Measurements from ENCODE around the gene MARK3.
"Not testable (repeated sequence)": the region's sequence is repeated elsewhere in the genome, so short reads cannot be mapped to it uniquely, and the experiment has no call there.

Gene MARK3

DNA sequence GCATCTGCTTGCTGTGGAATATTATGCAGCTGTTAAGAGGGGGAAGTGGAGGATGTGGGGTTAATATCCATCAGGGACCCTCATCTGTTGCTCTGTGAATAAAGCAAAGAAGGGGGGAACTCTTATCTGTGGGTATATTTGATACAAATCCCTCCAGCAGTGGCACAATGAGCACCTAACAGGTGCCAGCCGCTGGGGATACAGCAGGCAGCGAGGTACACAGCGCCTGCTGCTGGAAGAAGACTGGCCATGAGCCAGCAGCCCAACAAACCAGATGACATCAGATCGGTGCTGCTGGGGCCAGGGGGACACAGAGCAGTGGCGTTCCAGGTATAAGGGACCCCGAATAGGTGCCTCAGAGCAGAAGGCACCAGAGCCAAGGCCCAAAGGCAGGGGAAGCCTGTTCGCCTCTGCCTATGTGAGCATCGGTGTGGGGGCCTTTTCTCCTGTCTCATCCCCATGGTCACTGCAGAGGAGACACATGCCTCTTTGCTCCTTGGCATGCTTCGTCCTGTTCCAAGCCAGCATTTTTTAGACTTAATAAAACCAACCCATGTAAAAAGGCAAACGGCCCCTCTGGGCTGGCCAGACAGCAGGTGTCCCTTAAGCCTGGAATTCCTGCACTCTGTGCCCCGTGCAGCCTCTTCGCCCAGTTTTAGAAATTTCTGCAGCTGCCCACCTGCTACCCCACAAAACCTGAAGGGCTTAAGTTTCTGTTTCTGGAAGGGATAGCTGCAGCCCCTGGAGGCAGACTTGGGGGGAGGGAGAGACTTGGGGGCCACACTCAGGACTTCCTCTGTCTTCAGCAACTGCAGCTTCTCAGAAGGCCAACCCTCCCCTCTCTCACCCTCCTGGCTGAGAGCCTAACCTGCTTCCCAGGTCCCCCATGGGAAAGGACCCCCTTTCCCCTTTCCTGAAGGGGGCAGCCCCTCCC, 139.1 kb downstream of the MARK3 start:
- TF ChIP-seq, protein P1, sequence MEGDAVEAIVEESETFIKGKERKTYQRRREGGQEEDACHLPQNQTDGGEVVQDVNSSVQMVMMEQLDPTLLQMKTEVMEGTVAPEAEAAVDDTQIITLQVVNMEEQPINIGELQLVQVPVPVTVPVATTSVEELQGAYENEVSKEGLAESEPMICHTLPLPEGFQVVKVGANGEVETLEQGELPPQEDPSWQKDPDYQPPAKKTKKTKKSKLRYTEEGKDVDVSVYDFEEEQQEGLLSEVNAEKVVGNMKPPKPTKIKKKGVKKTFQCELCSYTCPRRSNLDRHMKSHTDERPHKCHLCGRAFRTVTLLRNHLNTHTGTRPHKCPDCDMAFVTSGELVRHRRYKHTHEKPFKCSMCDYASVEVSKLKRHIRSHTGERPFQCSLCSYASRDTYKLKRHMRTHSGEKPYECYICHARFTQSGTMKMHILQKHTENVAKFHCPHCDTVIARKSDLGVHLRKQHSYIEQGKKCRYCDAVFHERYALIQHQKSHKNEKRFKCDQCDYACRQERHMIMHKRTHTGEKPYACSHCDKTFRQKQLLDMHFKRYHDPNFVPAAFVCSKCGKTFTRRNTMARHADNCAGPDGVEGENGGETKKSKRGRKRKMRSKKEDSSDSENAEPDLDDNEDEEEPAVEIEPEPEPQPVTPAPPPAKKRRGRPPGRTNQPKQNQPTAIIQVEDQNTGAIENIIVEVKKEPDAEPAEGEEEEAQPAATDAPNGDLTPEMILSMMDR (conservative IDR thresholded peaks at IDR 0.05; ENCODE audit: low read depth, low read length) = no peak
- no peak overlapping the region for H3K4me2 ChIP-seq
- no peaks in the 10 kb centered on the region for H3K36me3 ChIP-seq (ENCODE audit: insufficient read depth)
- no peak overlapping the region for H3K27ac ChIP-seq
- H3K4me3 ChIP-seq (IDR thresholded peaks at IDR 0.05; ENCODE audit: insufficient read depth, low read depth, low read length) = no peak overlapping the region
- H3K9ac ChIP-seq = no peak overlapping the region
- H2AFZ ChIP-seq (ENCODE audit: low read depth) = no peak overlapping the region
- H3K27me3 ChIP-seq (ENCODE audit: insufficient read depth, low read depth) = peaks cover 5% of the 10 kb centered on the region; the same call in 1 of the 2 replicates
- H3K79me2 ChIP-seq (ENCODE audit: insufficient read depth, low read depth) = no peaks in the 10 kb centered on the region
- no peaks in the 10 kb centered on the region for H4K20me1 ChIP-seq (ENCODE audit: insufficient read depth)
- H3K4me1 ChIP-seq (ENCODE audit: low read depth, poor library complexity, severe bottlenecking) = peaks cover 8% of the 10 kb centered on the region

DNA sequence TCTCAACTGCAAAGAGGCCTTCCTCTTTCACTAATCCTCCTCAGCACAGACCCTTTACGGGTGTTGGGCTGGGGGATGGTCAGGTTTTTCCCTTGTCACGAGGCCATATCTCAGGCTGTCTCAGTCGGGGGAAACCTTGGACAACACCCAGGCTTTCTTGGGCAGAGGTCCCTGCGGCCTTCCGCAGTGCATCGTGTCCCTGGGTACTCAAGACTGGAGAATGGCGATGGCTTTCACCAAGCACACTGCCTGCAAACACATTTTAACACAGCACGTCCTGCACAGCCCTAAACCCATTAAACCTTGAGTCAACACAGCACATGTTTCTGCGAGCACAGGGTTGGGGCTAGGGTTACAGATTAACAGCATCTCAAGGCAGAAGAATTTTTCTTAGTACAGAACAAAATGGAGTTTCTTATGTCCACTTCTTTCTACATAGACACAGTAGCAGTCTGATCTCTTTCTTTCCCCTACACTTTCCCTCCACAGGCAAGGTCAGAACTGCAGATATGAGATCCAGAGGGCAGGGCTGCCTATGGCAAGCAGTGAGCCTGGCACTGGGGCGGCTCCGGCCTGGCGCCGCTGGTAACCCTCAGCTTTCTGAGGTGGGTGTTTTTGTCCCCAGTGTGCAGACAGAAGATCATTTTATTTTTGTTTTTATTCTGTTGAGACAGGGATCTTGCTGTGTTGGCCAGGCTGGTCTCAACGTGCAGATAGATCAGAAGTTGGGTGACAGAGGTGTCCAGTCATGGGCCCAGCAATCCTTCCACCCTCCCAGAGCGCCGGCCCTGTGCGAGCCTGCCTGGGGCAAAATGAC, 140.4 kb downstream of the MARK3 start:
- H3K27me3 ChIP-seq (ENCODE audit: insufficient read depth, low read depth); H3K4me1 ChIP-seq (ENCODE audit: low read depth, poor library complexity, severe bottlenecking); H3K27ac ChIP-seq: not testable (repeated sequence)

DNA sequence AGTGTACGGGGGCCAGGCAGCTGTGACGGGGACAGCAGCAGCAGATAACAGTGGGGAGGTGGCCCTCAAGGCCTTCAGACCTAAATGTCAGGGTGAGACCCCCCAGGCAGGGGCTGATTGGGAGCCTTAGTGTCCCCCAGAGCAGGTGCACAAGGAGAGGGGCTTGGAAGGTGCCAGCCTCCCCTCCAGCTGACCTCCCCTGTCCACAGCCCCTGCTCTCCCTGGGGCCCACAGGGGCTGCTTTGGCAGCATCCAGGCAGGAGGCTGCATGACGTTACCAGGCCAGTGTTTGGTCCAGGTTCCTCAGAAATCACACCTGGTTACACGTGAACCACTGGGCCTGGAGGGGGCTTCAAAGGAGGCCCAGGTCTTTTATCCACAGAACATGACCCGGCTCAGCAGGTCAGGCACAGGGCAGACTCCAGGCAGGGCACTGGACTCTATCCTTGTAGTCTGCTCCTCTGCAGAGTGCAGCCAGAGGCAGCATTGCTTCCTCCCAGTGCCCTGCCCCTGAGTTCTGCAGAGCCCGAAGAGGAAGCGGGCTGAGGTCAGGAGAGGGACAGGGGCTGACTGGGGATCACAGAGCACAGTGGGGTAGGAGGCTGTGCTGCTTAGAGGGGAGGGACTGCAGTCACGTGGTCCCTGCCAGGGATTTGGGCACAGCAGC, 141.2 kb downstream of the MARK3 start:
- Histone ChIP-seq H3K4me2 (no peak overlapping the region), H3K4me1 (ENCODE audit: low read depth, poor library complexity, severe bottlenecking) (no peaks in the 10 kb centered on the region), H2AFZ (ENCODE audit: low read depth) (no peak overlapping the region), H4K20me1 (ENCODE audit: insufficient read depth) (no peaks in the 10 kb centered on the region), H3K36me3 (ENCODE audit: insufficient read depth) (no peaks in the 10 kb centered on the region), H3K4me3 (IDR thresholded peaks at IDR 0.05; ENCODE audit: insufficient read depth, low read depth, low read length) (no peak overlapping the region), H3K79me2 (ENCODE audit: insufficient read depth, low read depth) (no peaks in the 10 kb centered on the region), H3K27me3 (ENCODE audit: insufficient read depth, low read depth) (peaks cover 5% of the 10 kb centered on the region; the same call in 1 of the 2 replicates), H3K9ac (no peak overlapping the region), H3K27ac (no peak overlapping the region)
- TF ChIP-seq, protein P1 (conservative IDR thresholded peaks at IDR 0.05; ENCODE audit: low read depth, low read length) = no peak

More for the DNA sequence above, 140.4 kb downstream of the MARK3 start:
- H2AFZ ChIP-seq (ENCODE audit: low read depth); H3K4me3 ChIP-seq (IDR thresholded peaks at IDR 0.05; ENCODE audit: insufficient read depth, low read depth, low read length); H3K4me2 ChIP-seq; H3K79me2 ChIP-seq (ENCODE audit: insufficient read depth, low read depth); H4K20me1 ChIP-seq (ENCODE audit: insufficient read depth); H3K9ac ChIP-seq; H3K36me3 ChIP-seq (ENCODE audit: insufficient read depth): not testable (repeated sequence)

DNA sequence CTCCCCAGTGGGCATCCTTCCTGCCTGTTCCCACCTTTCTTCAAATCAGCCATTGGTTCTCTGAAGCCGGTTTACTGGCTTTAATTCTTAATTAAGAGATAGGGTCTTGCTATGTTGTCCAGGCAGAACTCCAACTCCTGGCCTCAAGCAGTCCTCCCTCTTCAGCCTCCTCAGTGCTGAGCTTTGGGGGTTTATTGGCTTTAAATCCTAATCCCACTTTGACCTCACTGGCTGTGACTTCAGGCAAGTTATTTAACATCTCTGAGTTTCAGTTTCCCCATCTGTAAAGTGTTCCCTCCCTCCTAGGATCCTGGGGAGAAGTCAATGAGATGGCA, 141.7 kb downstream of the MARK3 start:
- Histone ChIP-seq H4K20me1 (ENCODE audit: insufficient read depth) (no peaks in the 10 kb centered on the region), H3K27ac (no peak overlapping the region)

More for the DNA sequence above, 141.7 kb downstream of the MARK3 start:
- no peak overlapping the region for H3K4me2 ChIP-seq
- no peak overlapping the region for H3K4me3 ChIP-seq (IDR thresholded peaks at IDR 0.05; ENCODE audit: insufficient read depth, low read depth, low read length)
- H3K4me1 ChIP-seq (ENCODE audit: low read depth, poor library complexity, severe bottlenecking) = no peaks in the 10 kb centered on the region
- TF ChIP-seq, protein P1 (conservative IDR thresholded peaks at IDR 0.05; ENCODE audit: low read depth, low read length) = no peak
- H3K9ac ChIP-seq = no peak overlapping the region
- peaks cover 5% of the 10 kb centered on the region; the same call in 1 of the 2 replicates for H3K27me3 ChIP-seq (ENCODE audit: insufficient read depth, low read depth)
- H2AFZ ChIP-seq (ENCODE audit: low read depth) = no peak overlapping the region
- no peaks in the 10 kb centered on the region for H3K36me3 ChIP-seq (ENCODE audit: insufficient read depth)
- no peaks in the 10 kb centered on the region for H3K79me2 ChIP-seq (ENCODE audit: insufficient read depth, low read depth)

Measured in KMS-11 (cell line).